ENCODE measurements around the gene GSDME.

DNA sequence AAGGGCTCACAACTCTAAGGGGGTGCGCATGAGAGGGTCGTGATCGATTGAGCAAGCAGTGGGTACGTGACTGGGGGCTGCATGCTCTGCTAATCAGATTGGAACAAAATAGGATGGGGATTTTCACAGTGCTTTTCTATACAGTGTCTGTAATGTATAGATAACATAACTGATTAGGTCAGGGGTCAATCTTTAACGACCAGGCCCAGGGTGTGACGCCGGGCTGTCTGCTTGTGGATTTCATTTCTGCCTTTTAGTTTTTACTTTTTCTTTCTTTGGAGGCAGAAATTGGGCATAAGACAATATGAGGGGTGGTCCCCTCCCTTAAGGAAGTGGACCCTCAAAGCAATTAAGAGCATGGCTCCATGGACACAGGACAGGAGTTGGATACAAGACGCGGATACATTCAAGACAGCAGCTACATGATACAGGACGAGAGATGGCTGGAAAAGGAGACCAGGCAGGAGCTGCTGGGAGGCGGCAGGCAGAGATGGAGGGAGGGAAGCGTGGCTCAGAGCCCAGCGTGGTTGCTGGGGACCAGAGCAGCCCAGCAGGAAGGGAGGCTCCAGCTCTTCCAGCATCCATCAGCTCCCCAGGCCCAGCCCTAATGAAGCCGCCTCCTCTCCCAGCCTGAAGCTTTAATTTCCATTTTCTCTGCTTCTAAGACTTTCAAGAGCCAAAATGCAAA is 31.6 kb downstream of the GSDME start:
- TF ChIP-seq, protein P1, sequence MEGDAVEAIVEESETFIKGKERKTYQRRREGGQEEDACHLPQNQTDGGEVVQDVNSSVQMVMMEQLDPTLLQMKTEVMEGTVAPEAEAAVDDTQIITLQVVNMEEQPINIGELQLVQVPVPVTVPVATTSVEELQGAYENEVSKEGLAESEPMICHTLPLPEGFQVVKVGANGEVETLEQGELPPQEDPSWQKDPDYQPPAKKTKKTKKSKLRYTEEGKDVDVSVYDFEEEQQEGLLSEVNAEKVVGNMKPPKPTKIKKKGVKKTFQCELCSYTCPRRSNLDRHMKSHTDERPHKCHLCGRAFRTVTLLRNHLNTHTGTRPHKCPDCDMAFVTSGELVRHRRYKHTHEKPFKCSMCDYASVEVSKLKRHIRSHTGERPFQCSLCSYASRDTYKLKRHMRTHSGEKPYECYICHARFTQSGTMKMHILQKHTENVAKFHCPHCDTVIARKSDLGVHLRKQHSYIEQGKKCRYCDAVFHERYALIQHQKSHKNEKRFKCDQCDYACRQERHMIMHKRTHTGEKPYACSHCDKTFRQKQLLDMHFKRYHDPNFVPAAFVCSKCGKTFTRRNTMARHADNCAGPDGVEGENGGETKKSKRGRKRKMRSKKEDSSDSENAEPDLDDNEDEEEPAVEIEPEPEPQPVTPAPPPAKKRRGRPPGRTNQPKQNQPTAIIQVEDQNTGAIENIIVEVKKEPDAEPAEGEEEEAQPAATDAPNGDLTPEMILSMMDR (IDR thresholded peaks at IDR 0.05) = no peak
- TF ChIP-seq POLR2A (IDR thresholded peaks at IDR 0.05) = no peak
- no peak for TF ChIP-seq EP300 (IDR thresholded peaks at IDR 0.05)
